NB4 (cell line): ENCODE data around the gene CLVS2.

Source experiments
- MYC ChIP-seq: IDR thresholded peaks from 2 replicates; pipeline ENCODE4 v1.6.1; 2011; ENCODE audit warnings: low read depth, low read length
- POLR2A ChIP-seq: IDR thresholded peaks from 2 replicates; pipeline ENCODE4 v1.6.1; 2011; ENCODE audit warnings: mild to moderate bottlenecking; ENCODE audit not compliant: insufficient read length; ENCODE audit errors: extremely low read depth
- TF ChIP-seq, protein P1 (sequence below): IDR thresholded peaks from one replicate; pipeline ENCODE4 v1.5.1; 2012; ENCODE audit warnings: low read depth, low read length
- TF ChIP-seq, protein P2 (sequence below): IDR thresholded peaks from 2 replicates; pipeline ENCODE4 v1.6.1; 2011; ENCODE audit warnings: low read depth, low read length

DNA sequence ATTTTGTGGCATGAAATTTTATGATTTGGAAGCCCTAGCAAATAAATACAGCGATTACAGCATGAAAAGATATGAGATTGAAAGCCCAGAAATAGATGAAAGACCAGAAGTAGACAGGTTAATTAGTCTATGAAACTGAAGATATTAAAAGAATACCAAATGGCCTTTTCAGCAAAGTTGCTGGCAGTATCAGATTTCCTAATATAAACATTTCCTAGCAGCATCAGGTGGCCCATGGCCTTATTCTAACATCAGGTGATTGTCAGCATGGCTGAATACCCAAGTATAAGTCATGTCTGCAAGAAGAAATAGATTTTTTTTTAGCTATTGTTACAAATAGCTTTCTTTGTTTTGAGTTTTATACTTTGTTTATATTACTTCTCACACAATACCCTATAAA, 93.2 kb downstream of the CLVS2 start:
- TF ChIP-seq, protein P1, sequence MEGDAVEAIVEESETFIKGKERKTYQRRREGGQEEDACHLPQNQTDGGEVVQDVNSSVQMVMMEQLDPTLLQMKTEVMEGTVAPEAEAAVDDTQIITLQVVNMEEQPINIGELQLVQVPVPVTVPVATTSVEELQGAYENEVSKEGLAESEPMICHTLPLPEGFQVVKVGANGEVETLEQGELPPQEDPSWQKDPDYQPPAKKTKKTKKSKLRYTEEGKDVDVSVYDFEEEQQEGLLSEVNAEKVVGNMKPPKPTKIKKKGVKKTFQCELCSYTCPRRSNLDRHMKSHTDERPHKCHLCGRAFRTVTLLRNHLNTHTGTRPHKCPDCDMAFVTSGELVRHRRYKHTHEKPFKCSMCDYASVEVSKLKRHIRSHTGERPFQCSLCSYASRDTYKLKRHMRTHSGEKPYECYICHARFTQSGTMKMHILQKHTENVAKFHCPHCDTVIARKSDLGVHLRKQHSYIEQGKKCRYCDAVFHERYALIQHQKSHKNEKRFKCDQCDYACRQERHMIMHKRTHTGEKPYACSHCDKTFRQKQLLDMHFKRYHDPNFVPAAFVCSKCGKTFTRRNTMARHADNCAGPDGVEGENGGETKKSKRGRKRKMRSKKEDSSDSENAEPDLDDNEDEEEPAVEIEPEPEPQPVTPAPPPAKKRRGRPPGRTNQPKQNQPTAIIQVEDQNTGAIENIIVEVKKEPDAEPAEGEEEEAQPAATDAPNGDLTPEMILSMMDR = no peak
- TF ChIP-seq POLR2A (no peak), MYC (no peak)
- TF ChIP-seq, protein P2, sequence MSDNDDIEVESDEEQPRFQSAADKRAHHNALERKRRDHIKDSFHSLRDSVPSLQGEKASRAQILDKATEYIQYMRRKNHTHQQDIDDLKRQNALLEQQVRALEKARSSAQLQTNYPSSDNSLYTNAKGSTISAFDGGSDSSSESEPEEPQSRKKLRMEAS = no peak
